ENCODE data around the gene TLDC2. TPM values are rescaled to one million over a fixed set of nuclear protein-coding genes. Genes with fewer than 3 reads are reported as not detected.

The TLDC2 gene
- total RNA-seq, 4 donors from 2014 or later: not detected

DNA sequence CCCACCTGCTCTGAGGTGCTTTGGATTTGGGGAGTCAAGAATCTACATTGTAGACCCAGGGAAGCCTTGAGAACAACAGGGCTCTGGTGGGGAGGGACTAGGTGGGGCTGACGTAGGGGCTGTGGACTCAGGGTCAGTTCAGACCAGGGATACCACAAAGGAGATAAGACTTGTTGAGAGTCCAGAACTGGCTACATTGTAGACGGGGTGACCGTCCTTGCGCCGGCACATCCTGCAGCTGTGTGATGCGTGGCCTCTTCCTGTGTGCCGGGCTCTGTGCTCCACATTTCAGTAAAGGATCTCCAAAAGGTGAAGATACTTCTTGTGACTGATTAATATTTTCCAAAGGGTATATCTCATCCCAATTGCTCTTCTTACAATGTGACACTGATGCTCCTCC lies 9.8 kb upstream of the TLDC2 start:
- Histone ChIP-seq H3K27me3 (no peaks in the 10 kb centered on the region), H3K4me3 (no peak overlapping the region), H3K4me1 (peaks cover 34% of the 10 kb centered on the region), H3K9me3 (no peaks in the 10 kb centered on the region), H3K36me3 (no peaks in the 10 kb centered on the region), H3K27ac (no peak overlapping the region)
- TF ChIP-seq POLR2A (IDR thresholded peaks at IDR 0.05) (no peak), POLR2AphosphoS5 (IDR thresholded peaks at IDR 0.05) (no peak), EP300 (IDR thresholded peaks at IDR 0.05) (no peak)
- TF ChIP-seq, protein P1, sequence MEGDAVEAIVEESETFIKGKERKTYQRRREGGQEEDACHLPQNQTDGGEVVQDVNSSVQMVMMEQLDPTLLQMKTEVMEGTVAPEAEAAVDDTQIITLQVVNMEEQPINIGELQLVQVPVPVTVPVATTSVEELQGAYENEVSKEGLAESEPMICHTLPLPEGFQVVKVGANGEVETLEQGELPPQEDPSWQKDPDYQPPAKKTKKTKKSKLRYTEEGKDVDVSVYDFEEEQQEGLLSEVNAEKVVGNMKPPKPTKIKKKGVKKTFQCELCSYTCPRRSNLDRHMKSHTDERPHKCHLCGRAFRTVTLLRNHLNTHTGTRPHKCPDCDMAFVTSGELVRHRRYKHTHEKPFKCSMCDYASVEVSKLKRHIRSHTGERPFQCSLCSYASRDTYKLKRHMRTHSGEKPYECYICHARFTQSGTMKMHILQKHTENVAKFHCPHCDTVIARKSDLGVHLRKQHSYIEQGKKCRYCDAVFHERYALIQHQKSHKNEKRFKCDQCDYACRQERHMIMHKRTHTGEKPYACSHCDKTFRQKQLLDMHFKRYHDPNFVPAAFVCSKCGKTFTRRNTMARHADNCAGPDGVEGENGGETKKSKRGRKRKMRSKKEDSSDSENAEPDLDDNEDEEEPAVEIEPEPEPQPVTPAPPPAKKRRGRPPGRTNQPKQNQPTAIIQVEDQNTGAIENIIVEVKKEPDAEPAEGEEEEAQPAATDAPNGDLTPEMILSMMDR (IDR thresholded peaks at IDR 0.05): no peak
- peak in 1 of 2 donors; percentile 46 for DNase-seq (ENCODE audit: low spot score in 2 of 2)
- WGBS: 87% methylated on average over 7 of the region's 7 CpGs

DNA sequence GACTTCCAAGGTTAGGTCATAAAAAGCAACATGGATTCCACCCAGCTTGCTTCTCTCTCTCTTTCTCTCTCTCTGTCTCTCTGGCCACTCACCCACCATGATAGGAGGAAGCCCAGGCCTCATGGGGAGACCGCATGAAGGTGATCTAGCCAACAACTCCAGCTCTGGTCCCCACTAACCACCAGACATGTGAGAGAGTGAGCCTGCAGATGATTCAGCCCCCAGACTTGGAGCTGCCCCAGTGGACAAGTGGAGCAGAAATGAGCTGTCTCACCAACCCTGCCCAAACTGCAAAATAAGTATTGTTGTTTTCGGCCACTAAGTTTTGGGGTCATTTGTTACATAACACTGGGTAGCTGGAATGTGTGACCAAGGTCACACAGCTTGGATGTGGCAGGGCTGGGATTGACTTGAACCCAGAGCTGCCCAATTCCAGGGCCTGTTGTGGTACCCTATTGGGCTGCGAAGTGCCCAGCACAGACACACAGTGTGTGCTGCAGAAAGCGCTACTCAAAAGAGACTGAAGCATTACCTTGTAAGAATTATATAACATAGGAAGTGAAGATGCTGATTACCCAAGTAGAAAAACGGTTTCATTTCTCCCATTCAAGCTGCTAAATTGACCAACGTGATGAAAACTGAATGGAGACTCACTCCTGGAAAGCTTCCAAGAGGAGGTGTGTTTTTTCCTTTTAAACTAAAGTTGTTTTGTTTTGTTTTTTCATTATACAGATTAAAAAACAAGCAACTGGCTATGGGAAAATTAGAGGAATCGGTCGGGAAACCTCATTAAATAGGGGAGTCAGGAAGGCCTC lies 9.1 kb upstream of the TLDC2 start:
- Histone ChIP-seq H3K9me3 (no peaks in the 10 kb centered on the region), H3K4me1 (peaks cover 27% of the 10 kb centered on the region), H3K27me3 (no peaks in the 10 kb centered on the region), H3K27ac (no peak overlapping the region), H3K36me3 (no peaks in the 10 kb centered on the region), H3K4me3 (no peak overlapping the region)
- TF ChIP-seq, protein P1 (IDR thresholded peaks at IDR 0.05): no peak
- no peak for TF ChIP-seq EP300 (IDR thresholded peaks at IDR 0.05)
- no peak for TF ChIP-seq POLR2A (IDR thresholded peaks at IDR 0.05)
- TF ChIP-seq POLR2AphosphoS5 (IDR thresholded peaks at IDR 0.05): no peak
- no peak for DNase-seq (ENCODE audit: low spot score in 2 of 2)
- 65% methylated on average over 8 of the region's 8 CpGs for WGBS

DNA sequence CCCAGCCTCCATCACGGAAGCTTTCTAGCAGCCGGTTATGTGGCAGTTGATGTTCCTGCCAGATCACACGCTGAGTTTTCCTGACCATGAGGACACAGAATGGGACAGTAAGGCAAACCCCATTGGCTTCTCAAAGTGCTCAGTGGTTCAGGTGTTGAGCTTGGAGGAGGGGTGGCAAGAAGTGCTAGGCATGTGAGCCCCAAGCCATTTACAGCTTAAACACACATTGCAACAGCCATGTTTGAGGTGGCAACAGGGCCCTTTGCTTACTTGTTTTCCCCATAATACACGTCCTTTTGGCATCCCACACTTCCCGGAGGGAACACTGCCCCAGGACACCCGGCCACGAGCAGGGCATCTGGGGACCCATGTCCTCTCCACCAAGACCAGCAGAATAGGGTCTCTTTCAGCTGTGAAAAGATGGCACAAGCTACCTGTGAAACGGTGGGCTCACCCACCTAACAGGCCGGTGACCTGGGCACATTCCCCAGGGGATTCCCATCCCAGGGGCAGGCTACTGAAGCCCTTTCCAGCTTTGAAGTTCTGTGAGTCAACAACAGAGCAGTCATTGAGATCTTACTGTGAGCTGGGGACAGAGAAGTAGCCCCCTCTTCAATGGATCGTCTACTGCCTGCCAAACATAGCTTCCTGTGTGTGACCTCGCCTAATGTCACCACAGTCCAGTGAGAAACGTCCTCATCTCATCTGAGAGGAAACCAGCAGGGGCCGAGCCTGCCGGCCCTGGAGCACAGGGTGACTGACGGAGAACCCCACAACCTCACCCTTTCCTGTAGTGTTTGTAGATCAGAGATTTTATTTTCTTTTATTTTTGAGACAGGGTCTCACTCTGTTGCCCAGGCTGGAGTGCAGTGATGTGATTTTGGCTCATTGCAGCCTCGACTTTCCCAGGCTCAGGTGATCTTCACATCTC lies 4.0 kb upstream of the TLDC2 start:
- Histone ChIP-seq H3K36me3 (no peaks in the 10 kb centered on the region), H3K27me3 (no peaks in the 10 kb centered on the region), H3K4me3 (no peak overlapping the region), H3K27ac (no peak overlapping the region), H3K4me1 (peaks cover 4% of the 10 kb centered on the region), H3K9me3 (no peaks in the 10 kb centered on the region)
- no peak for DNase-seq (ENCODE audit: low spot score in 2 of 2)
- WGBS: 71% methylated on average over 14 of the region's 16 CpGs
- TF ChIP-seq POLR2AphosphoS5 (IDR thresholded peaks at IDR 0.05) (no peak), POLR2A (IDR thresholded peaks at IDR 0.05) (no peak), EP300 (IDR thresholded peaks at IDR 0.05) (no peak)
- TF ChIP-seq, protein P1 (IDR thresholded peaks at IDR 0.05): no peak

DNA sequence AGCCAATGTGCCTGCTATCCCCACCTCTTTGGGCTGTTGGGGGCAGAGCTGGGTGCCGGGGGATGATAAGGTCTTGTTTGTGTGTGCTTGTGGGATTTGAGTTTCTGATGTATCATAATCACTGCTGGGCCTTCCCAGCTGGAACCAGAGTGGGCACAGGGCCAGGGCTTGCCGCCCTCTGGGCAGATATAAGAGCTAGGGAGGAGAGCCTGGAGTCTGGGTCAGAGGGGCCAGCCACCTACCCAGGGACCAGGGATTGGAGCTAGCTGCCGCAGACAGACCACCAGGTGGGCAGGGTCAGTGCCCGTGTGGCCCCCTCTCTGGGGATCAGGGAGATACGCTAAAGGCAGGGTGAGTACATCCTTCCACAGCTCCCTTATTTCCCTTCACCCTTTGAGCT lies 3.1 kb upstream of the TLDC2 start:
- Histone ChIP-seq H3K27me3 (no peaks in the 10 kb centered on the region), H3K4me3 (no peak overlapping the region), H3K9me3 (no peaks in the 10 kb centered on the region), H3K36me3 (no peaks in the 10 kb centered on the region), H3K4me1 (peaks cover 4% of the 10 kb centered on the region), H3K27ac (no peak overlapping the region)
- TF ChIP-seq EP300 (IDR thresholded peaks at IDR 0.05): no peak
- no peak for TF ChIP-seq POLR2AphosphoS5 (IDR thresholded peaks at IDR 0.05)
- TF ChIP-seq POLR2A (IDR thresholded peaks at IDR 0.05): no peak
- TF ChIP-seq, protein P1 (IDR thresholded peaks at IDR 0.05): no peak
- WGBS: 88% methylated on average over 1 of the region's 5 CpGs
- DNase-seq (ENCODE audit: low spot score in 2 of 2): no peak
